DND-41 (cell line): ENCODE measurements around the gene ALDH2.

Experiments used
- CTCF ChIP-seq: IDR thresholded peaks from 2 replicates; pipeline ENCODE4 v1.5.1; 2012; ENCODE audit warnings: borderline replicate concordance, low read length, moderate library complexity, mild to moderate bottlenecking; ENCODE audit not compliant: poor library complexity, severe bottlenecking; ENCODE audit errors: extremely low read depth
- EZH2 ChIP-seq: IDR thresholded peaks from 3 replicates; pipeline ENCODE4 v1.6.1; 2012; ENCODE audit warnings: borderline replicate concordance, low read depth, mild to moderate bottlenecking, moderate library complexity, low read length, inconsistent platforms; ENCODE audit not compliant: severe bottlenecking

- TF ChIP-seq CTCF (no peak), EZH2 (no peak)
Measured at GRCh38 chr12:111761706-111762105, 5.0 kb upstream of the ALDH2 start.
